GM12878 (cell line): ENCODE measurements around the gene SPTBN1. TPM values are rescaled to one million over a fixed set of nuclear protein-coding genes. Genes with fewer than 3 reads are reported as not detected.

ENCODE experiments used
- CBX5 ChIP-seq: sonication (generic); IDR thresholded peaks from 2 replicates; pipeline ENCODE4 v1.6.1; 2016; ENCODE audit warnings: low read depth, moderate library complexity, mild to moderate bottlenecking, inconsistent platforms
- CTCF ChIP-seq, 3 experiments: IDR thresholded peaks in 2 of 3; conservative IDR thresholded peaks in 1 of 3; 2 replicates each; pipeline ENCODE4 v1.5.1; 2011; ENCODE audit warnings: low read depth in 3 of 3, low read length in 3 of 3, mild to moderate bottlenecking in 3 of 3, control low read depth in 2 of 3, moderate library complexity in 2 of 3, inconsistent platforms in 1 of 3, mixed read lengths in 1 of 3; ENCODE audit not compliant: control insufficient read depth in 2 of 3, insufficient read depth in 1 of 3; ENCODE audit errors: extremely low read depth in 1 of 3
- MYC ChIP-seq: IDR thresholded peaks from 2 replicates; pipeline ENCODE4 v1.6.1; 2011; ENCODE audit warnings: mild to moderate bottlenecking, low read length, moderate library complexity, inconsistent platforms; ENCODE audit not compliant: insufficient read depth, insufficient replicate concordance, insufficient read length, severe bottlenecking
- POLR2A ChIP-seq: IDR thresholded peaks from 2 replicates; pipeline ENCODE4 v1.6.1; 2011; ENCODE audit warnings: low read depth, mild to moderate bottlenecking, low read length
- SMARCA5 ChIP-seq: fragments of 450-650 bp; IDR thresholded peaks from 2 replicates; pipeline ENCODE4 v1.6.1; 2017; ENCODE audit warnings: mild to moderate bottlenecking
- TARDBP ChIP-seq: IDR thresholded peaks from 2 replicates; pipeline ENCODE4 v1.6.1; 2016; ENCODE audit warnings: borderline replicate concordance
- ZBTB40 ChIP-seq: fragments of 450-650 bp; IDR thresholded peaks from 2 replicates; pipeline ENCODE4 v1.6.1; 2016; ENCODE audit warnings: mild to moderate bottlenecking, moderate library complexity, borderline replicate concordance
- polyA plus RNA-seq, 11 experiments: library from polyadenylated mRNA; depleted of rRNA in 4 of 11; unstranded in 6 of 11; stranded (reverse) in 5 of 11; fragments of >200 nt; fragmentation: Nextera tagmentation in 4 of 11; fragmentation: Illumina TruSeq in 1 of 11; extraction: Ambion mirVana in 4 of 11; extraction: Trizol in 1 of 11; gene quantifications; 1 replicate in 1 of 11; 2 replicates in 10 of 11; pipeline versions ENCODE4 v1.2.1 to v1.2.3, GENCODE V29; 2011 to 2016; ENCODE audit warnings: inconsistent platforms in 2 of 11, missing spikeins in 2 of 11, low read depth in 1 of 11
- total RNA-seq, 4 experiments: library from RNA; depleted of rRNA in 3 of 4; stranded (reverse); fragments of >200 nt in 3 of 4; fragmentation: Illumina TruSeq in 1 of 4; extraction: Trizol in 1 of 4; gene quantifications; 2 replicates each; pipeline versions ENCODE4 v1.2.1 to v1.2.3, GENCODE V29; 2013 to 2021
- TF ChIP-seq, protein P1 (sequence below): IDR thresholded peaks from 2 replicates; pipeline ENCODE4 v1.6.1; 2012; ENCODE audit warnings: low read depth, low read length, improper control_type of control experiment

The SPTBN1 gene
- total and polyA plus RNA-seq, 10 of the 15 experiments (the other 5 are each of a cell fraction or from before 2014, with no cell fraction given) = 20.6 to 154 (median 76.7) TPM

- no peak for TF ChIP-seq ZBTB40
- TF ChIP-seq CTCF (IDR thresholded peaks at IDR 0.05 in 2 of 3, conservative IDR thresholded peaks at IDR 0.05 in 1 of 3; ENCODE audit: control insufficient read depth in 2 of 3, extremely low read depth in 1 of 3, insufficient read depth in 1 of 3, low read depth in 3 of 3, low read length in 3 of 3) = no peak
- TF ChIP-seq SMARCA5 = no peak
- no peak for TF ChIP-seq TARDBP
- TF ChIP-seq MYC = no peak
- TF ChIP-seq CBX5 = no peak
- TF ChIP-seq, protein P1, sequence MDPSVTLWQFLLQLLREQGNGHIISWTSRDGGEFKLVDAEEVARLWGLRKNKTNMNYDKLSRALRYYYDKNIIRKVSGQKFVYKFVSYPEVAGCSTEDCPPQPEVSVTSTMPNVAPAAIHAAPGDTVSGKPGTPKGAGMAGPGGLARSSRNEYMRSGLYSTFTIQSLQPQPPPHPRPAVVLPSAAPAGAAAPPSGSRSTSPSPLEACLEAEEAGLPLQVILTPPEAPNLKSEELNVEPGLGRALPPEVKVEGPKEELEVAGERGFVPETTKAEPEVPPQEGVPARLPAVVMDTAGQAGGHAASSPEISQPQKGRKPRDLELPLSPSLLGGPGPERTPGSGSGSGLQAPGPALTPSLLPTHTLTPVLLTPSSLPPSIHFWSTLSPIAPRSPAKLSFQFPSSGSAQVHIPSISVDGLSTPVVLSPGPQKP = no peak
- TF ChIP-seq POLR2A = no peak
- TF ChIP-seq, all 136 proteins: peak for 24
Measured at GRCh38 chr2:54677476-54678265, 221.5 kb downstream of the SPTBN1 start (continued).
